H1 (cell line): ENCODE results near the gene LY6G5C.

Experiments
- BRCA1 ChIP-seq: IDR thresholded peaks from 2 replicates; pipeline ENCODE4 v1.6.1; 2012; ENCODE audit warnings: low read depth, low read length, improper control_type of control experiment
- CHD2 ChIP-seq: IDR thresholded peaks from 2 replicates; pipeline ENCODE4 v1.6.1; 2012; ENCODE audit warnings: low read length, improper control_type of control experiment
- EGR1 ChIP-seq: IDR thresholded peaks from 2 replicates; pipeline ENCODE4 v1.6.1; 2011; ENCODE audit warnings: low read depth, low read length, borderline replicate concordance
- EZH2 ChIP-seq: fragments of 200-600 bp; sonication (generic); IDR thresholded peaks from 2 replicates; pipeline ENCODE4 v1.7.1; 2012; ENCODE audit warnings: low read depth, mild to moderate bottlenecking, moderate library complexity, low read length, inconsistent platforms; ENCODE audit not compliant: severe bottlenecking
- GABPA ChIP-seq: IDR thresholded peaks from 2 replicates; pipeline ENCODE4 v1.6.1; 2011; ENCODE audit warnings: mild to moderate bottlenecking, low read length, moderate library complexity, borderline replicate concordance; ENCODE audit not compliant: insufficient read depth
- MAFK ChIP-seq: IDR thresholded peaks from 2 replicates; pipeline ENCODE4 v1.6.1; 2012; ENCODE audit warnings: low read depth, mild to moderate bottlenecking, improper control_type of control experiment, low read length
- POLR2A ChIP-seq, 2 experiments: IDR thresholded peaks; 1 replicate in 1 of 2; 2 replicates in 1 of 2; pipeline ENCODE4 v1.6.1; 2011; ENCODE audit warnings: low read depth in 2 of 2, low read length in 2 of 2, mild to moderate bottlenecking in 2 of 2; ENCODE audit errors: control extremely low read depth in 1 of 2
- POLR2AphosphoS5 ChIP-seq: IDR thresholded peaks from 2 replicates; pipeline ENCODE4 v1.6.1; 2011; ENCODE audit warnings: low read depth, low read length
- RBBP5 ChIP-seq: IDR thresholded peaks from 2 replicates; pipeline ENCODE4 v1.7.1; 2012; ENCODE audit warnings: low read depth, mild to moderate bottlenecking, inconsistent platforms, low read length, moderate library complexity, borderline replicate concordance
- SUZ12 ChIP-seq: fragments of 200-600 bp; sonication (generic); IDR thresholded peaks from 2 replicates; pipeline ENCODE4 v1.6.1; 2012; ENCODE audit warnings: mild to moderate bottlenecking, inconsistent platforms, low read length, moderate library complexity, mixed read lengths
- YY1 ChIP-seq: IDR thresholded peaks from 2 replicates; pipeline ENCODE4 v1.6.1; 2011; ENCODE audit warnings: low read depth, mild to moderate bottlenecking, low read length
- TF ChIP-seq, protein P1 (sequence below), 3 experiments: IDR thresholded peaks; 1 replicate in 2 of 3; 2 replicates in 1 of 3; pipeline versions ENCODE4 v1.5.1 to v1.6.1; 2011; ENCODE audit warnings: low read length in 3 of 3, mild to moderate bottlenecking in 3 of 3, inconsistent platforms in 2 of 3, low read depth in 1 of 3, moderate library complexity in 1 of 3; ENCODE audit not compliant: insufficient read depth in 1 of 3; ENCODE audit errors: control extremely low read depth in 1 of 3
- TF ChIP-seq, protein P2 (sequence below): IDR thresholded peaks from 2 replicates; pipeline ENCODE4 v1.6.1; 2012; ENCODE audit warnings: inconsistent platforms

DNA sequence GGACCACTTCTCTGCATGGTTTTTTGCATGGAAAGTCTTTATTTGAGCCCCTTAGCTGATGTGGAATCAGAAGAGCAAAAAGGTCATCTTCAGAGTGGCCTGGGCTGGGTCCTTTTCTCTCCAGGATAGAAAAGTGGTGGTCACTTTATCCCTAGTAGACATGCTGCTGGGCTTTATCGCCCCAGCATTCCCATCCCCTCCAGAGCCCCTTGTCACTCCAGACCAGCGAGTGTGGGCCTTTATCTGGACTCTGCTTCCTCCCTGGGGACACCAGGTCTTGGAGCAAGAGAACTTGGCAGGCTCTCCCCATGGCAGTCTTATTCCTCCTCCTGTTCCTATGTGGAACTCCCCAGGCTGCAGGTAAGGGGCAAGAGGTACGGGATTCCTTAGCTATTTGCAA is 25.7 kb upstream of the LY6G5C start, which contains the start of gene LY6G6F:
- no peak for TF ChIP-seq GABPA
- TF ChIP-seq EZH2, result no peak
- TF ChIP-seq, protein P1, sequence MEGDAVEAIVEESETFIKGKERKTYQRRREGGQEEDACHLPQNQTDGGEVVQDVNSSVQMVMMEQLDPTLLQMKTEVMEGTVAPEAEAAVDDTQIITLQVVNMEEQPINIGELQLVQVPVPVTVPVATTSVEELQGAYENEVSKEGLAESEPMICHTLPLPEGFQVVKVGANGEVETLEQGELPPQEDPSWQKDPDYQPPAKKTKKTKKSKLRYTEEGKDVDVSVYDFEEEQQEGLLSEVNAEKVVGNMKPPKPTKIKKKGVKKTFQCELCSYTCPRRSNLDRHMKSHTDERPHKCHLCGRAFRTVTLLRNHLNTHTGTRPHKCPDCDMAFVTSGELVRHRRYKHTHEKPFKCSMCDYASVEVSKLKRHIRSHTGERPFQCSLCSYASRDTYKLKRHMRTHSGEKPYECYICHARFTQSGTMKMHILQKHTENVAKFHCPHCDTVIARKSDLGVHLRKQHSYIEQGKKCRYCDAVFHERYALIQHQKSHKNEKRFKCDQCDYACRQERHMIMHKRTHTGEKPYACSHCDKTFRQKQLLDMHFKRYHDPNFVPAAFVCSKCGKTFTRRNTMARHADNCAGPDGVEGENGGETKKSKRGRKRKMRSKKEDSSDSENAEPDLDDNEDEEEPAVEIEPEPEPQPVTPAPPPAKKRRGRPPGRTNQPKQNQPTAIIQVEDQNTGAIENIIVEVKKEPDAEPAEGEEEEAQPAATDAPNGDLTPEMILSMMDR (IDR thresholded peaks at IDR 0.05; ENCODE audit: control extremely low read depth in 1 of 3, insufficient read depth in 1 of 3, low read depth in 1 of 3, low read length in 3 of 3), result no peak
- no peak for TF ChIP-seq YY1
- TF ChIP-seq SUZ12, result no peak
- no peak for TF ChIP-seq POLR2AphosphoS5
- TF ChIP-seq BRCA1, result no peak
- TF ChIP-seq CHD2, result no peak
- no peak for TF ChIP-seq POLR2A (IDR thresholded peaks at IDR 0.05; ENCODE audit: control extremely low read depth in 1 of 2, low read depth in 2 of 2, low read length in 2 of 2)
- TF ChIP-seq, protein P2, sequence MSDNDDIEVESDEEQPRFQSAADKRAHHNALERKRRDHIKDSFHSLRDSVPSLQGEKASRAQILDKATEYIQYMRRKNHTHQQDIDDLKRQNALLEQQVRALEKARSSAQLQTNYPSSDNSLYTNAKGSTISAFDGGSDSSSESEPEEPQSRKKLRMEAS, result no peak
- TF ChIP-seq EGR1, result no peak
- TF ChIP-seq MAFK, result no peak
- no peak for TF ChIP-seq RBBP5
